HEK293 (cell line): ENCODE measurements around the gene DSE.
A peak's percentile ranks its signal among the peaks of the same experiment; 100 is the strongest.

Experiments
- CTCF ChIA-PET: fragments of 350-600 bp; formaldehyde crosslinking; extraction: SDS; loops from one replicate; lab custom pipeline; 2021; ENCODE audit warnings: antibody characterized with exemption; lab: Yijun Ruan, JAX
- POLR2A ChIA-PET: fragments of 300-600 bp; formaldehyde crosslinking; extraction: SDS; loops from one replicate; lab custom pipeline; 2020; ENCODE audit warnings: antibody characterized with exemption, inconsistent platforms; lab: Yijun Ruan, JAX
- H3K27ac ChIP-seq: fragments of 200-500 bp; sonication (Bioruptor generic); 2 replicates; pipeline ENCODE4 v1.5.1; 2014; ENCODE audit warnings: low read depth, low read length, control low read depth, inconsistent platforms; ENCODE audit errors: extremely low read depth
- H3K36me3 ChIP-seq, 2 experiments: fragments of 200-500 bp in 1 of 2; sonication (Bioruptor generic) in 1 of 2; 1 replicate in 1 of 2; 2 replicates in 1 of 2; pipeline ENCODE4 v1.5.1; 2014 to 2017; ENCODE audit warnings: inconsistent platforms in 2 of 2, low read length in 2 of 2; ENCODE audit not compliant: control insufficient read depth in 2 of 2, insufficient read depth in 1 of 2
- H3K4me1 ChIP-seq: fragments of 200-500 bp; sonication (Bioruptor generic); 2 replicates; pipeline ENCODE4 v1.5.1; 2014; ENCODE audit warnings: mild to moderate bottlenecking, low read length, inconsistent platforms; ENCODE audit not compliant: control insufficient read depth, insufficient read depth
- H3K4me3 ChIP-seq: 2 replicates; pipeline ENCODE4 v1.5.1; 2011; ENCODE audit warnings: low read depth, mild to moderate bottlenecking, control low read depth, low read length, moderate library complexity
- H3K9me3 ChIP-seq: fragments of 200-500 bp; sonication (Bioruptor generic); 2 replicates; pipeline ENCODE4 v1.5.1; 2014; ENCODE audit warnings: low read depth, low read length, inconsistent platforms; ENCODE audit not compliant: control insufficient read depth, insufficient read depth
- GLIS1 ChIP-seq: fragments of 450-650 bp; formaldehyde crosslinking; IDR thresholded peaks from 2 replicates; pipeline ENCODE4 v1.5.1; 2016; ENCODE audit warnings: missing biosample characterization, missing genetic modification characterization
- GLIS2 ChIP-seq: fragments of 450-650 bp; formaldehyde crosslinking; IDR thresholded peaks from 2 replicates; pipeline ENCODE4 v1.5.1; 2016; ENCODE audit warnings: missing biosample characterization, missing genetic modification characterization
- HIC1 ChIP-seq: fragments of 450-650 bp; formaldehyde crosslinking; IDR thresholded peaks from 2 replicates; pipeline ENCODE4 v1.5.1; 2016; ENCODE audit warnings: missing biosample characterization, missing genetic modification characterization
- HOXA7 ChIP-seq: sonication (generic); formaldehyde crosslinking; IDR thresholded peaks from 2 replicates; pipeline ENCODE4 v1.8.1; 2022; ENCODE audit warnings: missing genetic modification reagents, borderline replicate concordance
- HOXC10 ChIP-seq: sonication (generic); formaldehyde crosslinking; IDR thresholded peaks from 2 replicates; pipeline ENCODE4 v1.8.1; 2023; ENCODE audit warnings: mild to moderate bottlenecking, missing genetic modification reagents
- IKZF3 ChIP-seq: fragments of 450-650 bp; IDR thresholded peaks from 2 replicates; pipeline ENCODE4 v1.5.0; 2018; ENCODE audit warnings: missing biosample characterization, mild to moderate bottlenecking, missing genetic modification characterization, moderate library complexity
- KLF16 ChIP-seq: fragments of 450-650 bp; formaldehyde crosslinking; IDR thresholded peaks from 2 replicates; pipeline ENCODE4 v1.5.1; 2017; ENCODE audit warnings: missing biosample characterization, missing genetic modification characterization
- MEIS1 ChIP-seq: sonication (generic); formaldehyde crosslinking; IDR thresholded peaks from 2 replicates; pipeline ENCODE4 v1.8.1; 2022; ENCODE audit warnings: missing genetic modification reagents, mild to moderate bottlenecking, borderline replicate concordance
- MZF1 ChIP-seq: fragments of 450-650 bp; formaldehyde crosslinking; IDR thresholded peaks from 2 replicates; pipeline ENCODE4 v1.5.1; 2017; ENCODE audit warnings: missing biosample characterization, missing genetic modification characterization, borderline replicate concordance
- REST ChIP-seq: fragments of 450-650 bp; formaldehyde crosslinking; IDR thresholded peaks from 2 replicates; pipeline ENCODE4 v1.5.1; 2016; ENCODE audit warnings: missing biosample characterization, missing genetic modification characterization
- YY1 ChIP-seq: fragments of 450-650 bp; formaldehyde crosslinking; IDR thresholded peaks from 2 replicates; pipeline ENCODE4 v1.5.1; 2018; ENCODE audit warnings: missing biosample characterization, missing genetic modification characterization
- ZBTB20 ChIP-seq: fragments of 450-650 bp; formaldehyde crosslinking; IDR thresholded peaks from 2 replicates; pipeline ENCODE4 v1.5.1; 2016; ENCODE audit warnings: missing biosample characterization, missing genetic modification characterization
- ZBTB21 ChIP-seq: fragments of 450-650 bp; formaldehyde crosslinking; IDR thresholded peaks from 2 replicates; pipeline ENCODE4 v1.5.1; 2017; ENCODE audit warnings: missing biosample characterization, missing genetic modification characterization
- ZNF112 ChIP-seq: fragments of 450-650 bp; formaldehyde crosslinking; IDR thresholded peaks from 2 replicates; pipeline ENCODE4 v1.5.0; 2017; ENCODE audit warnings: missing biosample characterization, missing genetic modification characterization
- ZNF121 ChIP-seq: fragments of 450-650 bp; formaldehyde crosslinking; IDR thresholded peaks from 2 replicates; pipeline ENCODE4 v1.5.1; 2016; ENCODE audit warnings: missing biosample characterization, missing genetic modification characterization
- ZNF202 ChIP-seq: fragments of 450-650 bp; formaldehyde crosslinking; IDR thresholded peaks from 2 replicates; pipeline ENCODE4 v1.5.1; 2016; ENCODE audit warnings: missing biosample characterization, missing genetic modification characterization, borderline replicate concordance
- ZNF239 ChIP-seq: fragments of 450-650 bp; formaldehyde crosslinking; IDR thresholded peaks from 2 replicates; pipeline ENCODE4 v1.5.1; 2016; ENCODE audit warnings: missing biosample characterization, missing genetic modification characterization
- ZNF366 ChIP-seq: fragments of 450-650 bp; formaldehyde crosslinking; conservative IDR thresholded peaks from 2 replicates; pipeline ENCODE4 v1.5.1; 2016; ENCODE audit warnings: missing biosample characterization, missing genetic modification characterization
- ZNF549 ChIP-seq: fragments of 450-650 bp; IDR thresholded peaks from 2 replicates; pipeline ENCODE4 v1.5.1; 2018; ENCODE audit warnings: missing biosample characterization, missing genetic modification characterization, mild to moderate bottlenecking, inconsistent platforms, moderate library complexity
- ZNF629 ChIP-seq: fragments of 450-650 bp; formaldehyde crosslinking; IDR thresholded peaks from 2 replicates; pipeline ENCODE4 v1.5.1; 2017; ENCODE audit warnings: missing biosample characterization, missing genetic modification characterization
- ZNF747 ChIP-seq: fragments of 450-650 bp; formaldehyde crosslinking; IDR thresholded peaks from 2 replicates; pipeline ENCODE4 v1.5.1; 2016; ENCODE audit warnings: missing biosample characterization, missing genetic modification characterization
- ZNF830 ChIP-seq: fragments of 450-650 bp; IDR thresholded peaks from 2 replicates; pipeline ENCODE4 v1.5.0; 2018; ENCODE audit warnings: missing biosample characterization, missing genetic modification characterization, low read depth, mild to moderate bottlenecking, moderate library complexity
- ZSCAN5A ChIP-seq: fragments of 450-650 bp; formaldehyde crosslinking; IDR thresholded peaks from 2 replicates; pipeline ENCODE4 v1.5.1; 2016; ENCODE audit warnings: missing biosample characterization, missing genetic modification characterization
- TF ChIP-seq, protein P1 (sequence below): fragments of 450-650 bp; formaldehyde crosslinking; IDR thresholded peaks from 2 replicates; pipeline ENCODE4 v1.5.1; 2016; ENCODE audit warnings: missing biosample characterization, missing genetic modification characterization
- TF ChIP-seq, protein P2 (sequence below): fragments of 450-650 bp; formaldehyde crosslinking; IDR thresholded peaks from 2 replicates; pipeline ENCODE4 v1.5.1; 2016; ENCODE audit warnings: missing biosample characterization, missing genetic modification characterization
- TF ChIP-seq, protein P3 (sequence below): sonication (generic); formaldehyde crosslinking; IDR thresholded peaks from 2 replicates; pipeline ENCODE4 v1.8.1; 2022; ENCODE audit warnings: mild to moderate bottlenecking, moderate library complexity, missing genetic modification reagents

The DSE gene

DNA sequence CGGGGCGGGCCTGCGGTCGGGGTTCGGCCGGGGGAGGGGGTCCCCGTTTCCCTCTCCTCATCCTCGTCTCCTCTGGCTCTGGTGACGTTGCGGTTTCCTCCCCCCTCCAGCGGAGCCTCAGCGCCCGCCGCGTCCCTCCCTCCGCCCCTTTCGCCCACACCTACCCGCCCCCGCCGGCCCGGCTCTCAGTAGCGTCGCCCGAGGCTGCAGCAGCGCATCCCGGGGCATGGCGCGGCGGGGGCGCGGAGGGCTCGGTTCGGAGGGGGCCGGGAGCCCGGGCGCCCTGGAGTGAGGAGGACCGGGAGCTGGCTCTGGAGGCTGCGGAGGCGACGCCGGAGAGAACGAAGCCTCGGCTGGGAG is at the start of gene DSE:
DSE (plus strand) TSS at position 188 of the 360 bp plus-strand sequence. CDS start 28,304 bp downstream, outside the sequence.
- H3K9me3 ChIP-seq = no peaks in the 10 kb centered on the region
- ChIA-PET CTCF (interaction anchor here (0.7 to 2.0 kb wide), 10 partner anchors 9 to 280 kb away, joined by 3 to 8 read pairs (median 4); partner anchors contain the start of gene CALHM5), POLR2A (interaction anchor here (0.7 to 3.0 kb wide), 18 partner anchors 9 to 246 kb away, joined by 3 to 14 read pairs (median 4); partner anchors contain the start of genes CALHM5, RSPH4A, RWDD1 and TSPYL1)
- H3K4me3 ChIP-seq = peak within 1 kb of the TSS; percentile 87
- H3K36me3 ChIP-seq = no peaks in the 10 kb centered on the region
- peak within 1 kb of the TSS; percentile 96 for H3K27ac ChIP-seq
- H3K4me1 ChIP-seq = no peaks in the 10 kb centered on the region
- no peak for TF ChIP-seq ZNF121 (tag by site-specific recombination)
- TF ChIP-seq, protein P1, sequence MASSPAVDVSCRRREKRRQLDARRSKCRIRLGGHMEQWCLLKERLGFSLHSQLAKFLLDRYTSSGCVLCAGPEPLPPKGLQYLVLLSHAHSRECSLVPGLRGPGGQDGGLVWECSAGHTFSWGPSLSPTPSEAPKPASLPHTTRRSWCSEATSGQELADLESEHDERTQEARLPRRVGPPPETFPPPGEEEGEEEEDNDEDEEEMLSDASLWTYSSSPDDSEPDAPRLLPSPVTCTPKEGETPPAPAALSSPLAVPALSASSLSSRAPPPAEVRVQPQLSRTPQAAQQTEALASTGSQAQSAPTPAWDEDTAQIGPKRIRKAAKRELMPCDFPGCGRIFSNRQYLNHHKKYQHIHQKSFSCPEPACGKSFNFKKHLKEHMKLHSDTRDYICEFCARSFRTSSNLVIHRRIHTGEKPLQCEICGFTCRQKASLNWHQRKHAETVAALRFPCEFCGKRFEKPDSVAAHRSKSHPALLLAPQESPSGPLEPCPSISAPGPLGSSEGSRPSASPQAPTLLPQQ (tag by site-specific recombination) = peak; percentile 61; the same call in 1 of the 2 replicates
- TF ChIP-seq MZF1 (tag by site-specific recombination) = no peak
- TF ChIP-seq ZNF747 (tag by site-specific recombination) = no peak
- peak; percentile 46; the same call in 1 of the 2 replicates for TF ChIP-seq KLF16
- TF ChIP-seq ZNF549 = no peak
- TF ChIP-seq HIC1 (tag by site-specific recombination) = peak; percentile 68; the same call in 1 of the 2 replicates
- no peak for TF ChIP-seq ZNF830 (tag by site-specific recombination)
- peak; percentile 77 for TF ChIP-seq GLIS2 (tag by site-specific recombination)
- no peak for TF ChIP-seq ZNF202
- TF ChIP-seq HOXA7 (CRISPR knock-in tag) = no peak
- TF ChIP-seq IKZF3 = peak; percentile 77; the same call in 1 of the 2 replicates
- 0 out of 2 replicates have a peak, but pooled peaks have one; percentile 21 for TF ChIP-seq MEIS1 (CRISPR knock-in tag)
- TF ChIP-seq ZNF629 (tag by site-specific recombination) = peak; percentile 66
- TF ChIP-seq ZSCAN5A (tag by site-specific recombination) = no peak
- no peak; the same call in 1 of the 2 replicates for TF ChIP-seq ZNF366 (tag by site-specific recombination)
- TF ChIP-seq REST (tag by site-specific recombination) = no peak
- TF ChIP-seq, protein P2, sequence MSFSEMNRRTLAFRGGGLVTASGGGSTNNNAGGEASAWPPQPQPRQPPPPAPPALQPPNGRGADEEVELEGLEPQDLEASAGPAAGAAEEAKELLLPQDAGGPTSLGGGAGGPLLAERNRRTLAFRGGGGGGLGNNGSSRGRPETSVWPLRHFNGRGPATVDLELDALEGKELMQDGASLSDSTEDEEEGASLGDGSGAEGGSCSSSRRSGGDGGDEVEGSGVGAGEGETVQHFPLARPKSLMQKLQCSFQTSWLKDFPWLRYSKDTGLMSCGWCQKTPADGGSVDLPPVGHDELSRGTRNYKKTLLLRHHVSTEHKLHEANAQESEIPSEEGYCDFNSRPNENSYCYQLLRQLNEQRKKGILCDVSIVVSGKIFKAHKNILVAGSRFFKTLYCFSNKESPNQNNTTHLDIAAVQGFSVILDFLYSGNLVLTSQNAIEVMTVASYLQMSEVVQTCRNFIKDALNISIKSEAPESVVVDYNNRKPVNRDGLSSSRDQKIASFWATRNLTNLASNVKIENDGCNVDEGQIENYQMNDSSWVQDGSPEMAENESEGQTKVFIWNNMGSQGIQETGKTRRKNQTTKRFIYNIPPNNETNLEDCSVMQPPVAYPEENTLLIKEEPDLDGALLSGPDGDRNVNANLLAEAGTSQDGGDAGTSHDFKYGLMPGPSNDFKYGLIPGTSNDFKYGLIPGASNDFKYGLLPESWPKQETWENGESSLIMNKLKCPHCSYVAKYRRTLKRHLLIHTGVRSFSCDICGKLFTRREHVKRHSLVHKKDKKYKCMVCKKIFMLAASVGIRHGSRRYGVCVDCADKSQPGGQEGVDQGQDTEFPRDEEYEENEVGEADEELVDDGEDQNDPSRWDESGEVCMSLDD (tag by site-specific recombination) = peak; percentile 93; the same call in 1 of the 2 replicates
- TF ChIP-seq ZBTB21 (tag by site-specific recombination) = no peak
- no peak for TF ChIP-seq HOXC10 (CRISPR knock-in tag)
- TF ChIP-seq YY1 (tag by site-specific recombination) = peak; percentile 39; the same call in 1 of the 2 replicates
- peak; percentile 38; the same call in 1 of the 2 replicates for TF ChIP-seq GLIS1 (tag by site-specific recombination)
- TF ChIP-seq, protein P3, sequence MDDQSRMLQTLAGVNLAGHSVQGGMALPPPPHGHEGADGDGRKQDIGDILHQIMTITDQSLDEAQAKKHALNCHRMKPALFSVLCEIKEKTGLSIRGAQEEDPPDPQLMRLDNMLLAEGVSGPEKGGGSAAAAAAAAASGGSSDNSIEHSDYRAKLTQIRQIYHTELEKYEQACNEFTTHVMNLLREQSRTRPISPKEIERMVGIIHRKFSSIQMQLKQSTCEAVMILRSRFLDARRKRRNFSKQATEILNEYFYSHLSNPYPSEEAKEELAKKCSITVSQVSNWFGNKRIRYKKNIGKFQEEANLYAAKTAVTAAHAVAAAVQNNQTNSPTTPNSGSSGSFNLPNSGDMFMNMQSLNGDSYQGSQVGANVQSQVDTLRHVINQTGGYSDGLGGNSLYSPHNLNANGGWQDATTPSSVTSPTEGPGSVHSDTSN = peak; percentile 89; the same call in 1 of the 2 replicates
- no peak for TF ChIP-seq ZNF239
- no peak for TF ChIP-seq ZNF112 (tag by site-specific recombination)
- TF ChIP-seq ZBTB20 (tag by site-specific recombination) = peak; percentile 87; the same call in 1 of the 2 replicates
